Heart right ventricle (tissue), 16 donors: ENCODE results near the gene MYCN. TPM values are rescaled to one million over a fixed set of nuclear protein-coding genes. Genes with fewer than 3 reads are reported as not detected.
"Not testable (repeated sequence)": the region's sequence is repeated elsewhere in the genome, so short reads cannot be mapped to it uniquely, and the experiment has no call there.

Experiments
- ATAC-seq, 8 donors: fragments of 200-7000 bp; cut with Tn5 transposase; one replicate each; pipeline ENCODE4 v1.9.1; 2020; ENCODE audit warnings: mild to moderate bottlenecking in 8 of 8, moderate library complexity in 8 of 8, moderate number of reproducible peaks in 1 of 8
- DNase-seq, 2 donors: peaks; one replicate each; pipeline ENCODE4 v3.0.0-alpha.2; 2020
- H3K27ac ChIP-seq, 10 donors: fragments of 200-600 bp; sonication (generic) in 2 of 10; one replicate each; pipeline versions ENCODE4 v1.5.0 to v1.8.0; 2020 to 2022; ENCODE audit warnings: mild to moderate bottlenecking in 3 of 10
- H3K27me3 ChIP-seq, 7 donors: fragments of 200-600 bp; one replicate each; pipeline ENCODE4 v1.8.0; 2021 to 2022; ENCODE audit warnings: mild to moderate bottlenecking in 2 of 7
- H3K36me3 ChIP-seq, 9 donors: fragments of 200-600 bp; sonication (generic) in 1 of 9; one replicate each; pipeline versions ENCODE4 v1.5.0 to v1.8.0; 2020 to 2022; ENCODE audit warnings: mild to moderate bottlenecking in 2 of 9
- H3K4me1 ChIP-seq, 9 donors: fragments of 200-600 bp; sonication (generic) in 1 of 9; one replicate each; pipeline versions ENCODE4 v1.5.0 to v1.8.0; 2020 to 2022; ENCODE audit warnings: mild to moderate bottlenecking in 4 of 9
- H3K4me3 ChIP-seq, 10 donors: fragments of 200-600 bp; sonication (generic) in 2 of 10; one replicate each; pipeline versions ENCODE4 v1.5.0 to v1.8.0; 2020 to 2022; ENCODE audit warnings: mild to moderate bottlenecking in 7 of 10, moderate library complexity in 2 of 10
- H3K9me3 ChIP-seq, 11 donors: fragments of 200-600 bp in 10 of 11; sonication (generic) in 2 of 11; one replicate each; pipeline versions ENCODE4 v1.5.0 to v1.8.0; 2013 to 2022; ENCODE audit warnings: mild to moderate bottlenecking in 2 of 11, control low read depth in 1 of 11, moderate library complexity in 1 of 11
- WGBS, 2 donors: extraction: QIAGEN DNeasy Blood & Tissue Kit; methylation state at CpG; one replicate each; pipeline ENCODE4 v1.1.7; 2013; ENCODE audit warnings: inconsistent platforms in 1 of 2; 5-methylcytosine and 5-hydroxymethylcytosine counted together
- intact Hi-C, 10 donors: fragments of 100-400 bp; cut with DNase I; formaldehyde crosslinking; loops; one replicate each; pipeline versions ENCODE4 v1.11.1 to v1.14.2; 2022
- polyA plus RNA-seq, 2 donors: library from polyadenylated mRNA; stranded (reverse); fragments of 200-250 nt; gene quantifications; one replicate each; pipeline ENCODE4 v1.2.3, GENCODE V29; 2013
- total RNA-seq, 10 donors: library from RNA; stranded (reverse); fragmentation: NEBNext Ultra II Directional in 3 of 10; extraction: Animal tissue kit (Norgen Biotek cat#: 25700) in 3 of 10; gene quantifications; one replicate each; pipeline versions ENCODE4 v1.2.1 to v1.2.4, GENCODE V29; 2021 to 2023
- TF ChIP-seq, protein P1 (sequence below), 9 donors: fragments of 200-600 bp; sonication (generic) in 2 of 9; IDR thresholded peaks; one replicate each; pipeline versions ENCODE4 v1.5.0 to v1.8.0; 2021 to 2022; ENCODE audit warnings: antibody characterized with exemption in 9 of 9, mild to moderate bottlenecking in 5 of 9, moderate library complexity in 1 of 9
- donor health status: Arrhythmogenic right ventricular cardiomyopathy.
- donor health status: ischemic (EF 13 %, LVEDD 7.1; RV severe dilation, severe dysfunction).
- donor health status: healthy with polysubstance abuse.
- donor health status: DM: no; HTN: yes; CAD: no.
- donor health status: DM: no; HTN: no; CAD: no.
- donor health status: ischemic (EF 25% LVEDD 6.9; RV normal size, moderate dysfunction).
- donor health status: ischemic (EF 25% LVEDD 5.7; RV mildly dilated, moderate dysfunction).
- donor health status: healthy.
- donor health status: DM: yes; HTN: yes; CAD: no.
- donor health status: Ischemic cardiomyopathy.
- donor health status: ischemic (EF 35%, LVEDD 5.7; RV mildly dilated, moderate dysfunction).
- donor health status: nonischemic (EF 11% LVEDD 7.7; RV severe dilation, severe dysfunction).
- donor health status: DM: yes; HTN: yes; CAD: no.
- donor health status: PGD.
- donor health status: ischemic (EF 29% LVEDD 5.4; RV normal size, mild dysfunction).
- donor health status: nonischemic (EF 23%, LVEDD 6.1; RV moderate dilation, normal function).

MYCN gene
- total and polyA plus RNA-seq, 12 donors, result 0.14 to 1.4 (median 0.52) TPM

DNA sequence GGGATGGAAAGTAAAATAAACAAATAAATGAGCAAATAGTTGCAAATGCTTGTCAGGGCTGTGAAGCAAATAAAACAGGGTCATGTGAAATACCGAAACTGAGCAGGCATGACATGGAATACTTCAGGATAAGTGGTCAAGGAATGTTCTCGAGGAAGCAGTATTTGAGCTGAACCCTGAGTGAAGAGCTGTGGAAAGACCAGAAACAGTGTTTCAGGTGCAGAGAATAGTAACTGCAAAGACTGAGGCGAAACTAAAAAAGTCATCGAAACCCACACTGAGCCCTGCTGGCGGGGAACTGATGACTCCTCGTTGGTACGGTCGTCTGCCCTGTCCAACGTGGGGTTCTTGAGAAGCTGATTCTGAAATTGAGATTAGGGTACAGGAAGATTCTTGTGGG is 27.2 kb upstream of the MYCN start:
- no peaks in the 10 kb centered on the region for H3K9me3 ChIP-seq
- no peaks in the 10 kb centered on the region for H3K27me3 ChIP-seq
- intact Hi-C loops, result loop anchor here in 4 of 10 donors (10.0 kb wide), 4 partner anchors 108 to 278 kb away; no protein-coding TSS in a partner anchor
- no peak for ATAC-seq
- no peak for DNase-seq
- no peak overlapping the region for H3K4me3 ChIP-seq
- H3K27ac ChIP-seq, result no peak overlapping the region
- H3K36me3 ChIP-seq, result no peaks in the 10 kb centered on the region
- 87 to 90% methylated on average over 9 of the region's 9 CpGs for WGBS, 2 donors
- H3K4me1 ChIP-seq, result peaks cover 0 to 41% (median 23%) of the 10 kb centered on the region in 9 donors
- TF ChIP-seq, protein P1, sequence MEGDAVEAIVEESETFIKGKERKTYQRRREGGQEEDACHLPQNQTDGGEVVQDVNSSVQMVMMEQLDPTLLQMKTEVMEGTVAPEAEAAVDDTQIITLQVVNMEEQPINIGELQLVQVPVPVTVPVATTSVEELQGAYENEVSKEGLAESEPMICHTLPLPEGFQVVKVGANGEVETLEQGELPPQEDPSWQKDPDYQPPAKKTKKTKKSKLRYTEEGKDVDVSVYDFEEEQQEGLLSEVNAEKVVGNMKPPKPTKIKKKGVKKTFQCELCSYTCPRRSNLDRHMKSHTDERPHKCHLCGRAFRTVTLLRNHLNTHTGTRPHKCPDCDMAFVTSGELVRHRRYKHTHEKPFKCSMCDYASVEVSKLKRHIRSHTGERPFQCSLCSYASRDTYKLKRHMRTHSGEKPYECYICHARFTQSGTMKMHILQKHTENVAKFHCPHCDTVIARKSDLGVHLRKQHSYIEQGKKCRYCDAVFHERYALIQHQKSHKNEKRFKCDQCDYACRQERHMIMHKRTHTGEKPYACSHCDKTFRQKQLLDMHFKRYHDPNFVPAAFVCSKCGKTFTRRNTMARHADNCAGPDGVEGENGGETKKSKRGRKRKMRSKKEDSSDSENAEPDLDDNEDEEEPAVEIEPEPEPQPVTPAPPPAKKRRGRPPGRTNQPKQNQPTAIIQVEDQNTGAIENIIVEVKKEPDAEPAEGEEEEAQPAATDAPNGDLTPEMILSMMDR (IDR thresholded peaks at IDR 0.05), result no peak

GRCh38 chr2:15914596-15915385 is 25.6 kb upstream of the MYCN start:
- peak; percentile 75 to 91 (median 90) for ATAC-seq
- Histone ChIP-seq H3K4me3 (no peak overlapping the region), H3K4me1 (peaks cover 0 to 41% (median 23%) of the 10 kb centered on the region in 9 donors), H3K9me3 (no peaks in the 10 kb centered on the region), H3K36me3 (no peaks in the 10 kb centered on the region), H3K27me3 (no peaks in the 10 kb centered on the region), H3K27ac (no peak overlapping the region)
- intact Hi-C loops, result loop anchor here in 4 of 10 donors (10.0 kb wide), 4 partner anchors 110 to 280 kb away; no protein-coding TSS in a partner anchor
- 24 to 26% methylated on average over 10 of the region's 10 CpGs for WGBS, 2 donors
- peak; percentile 75 to 76 for DNase-seq
- TF ChIP-seq, protein P1 (IDR thresholded peaks at IDR 0.05), result no peak

DNA sequence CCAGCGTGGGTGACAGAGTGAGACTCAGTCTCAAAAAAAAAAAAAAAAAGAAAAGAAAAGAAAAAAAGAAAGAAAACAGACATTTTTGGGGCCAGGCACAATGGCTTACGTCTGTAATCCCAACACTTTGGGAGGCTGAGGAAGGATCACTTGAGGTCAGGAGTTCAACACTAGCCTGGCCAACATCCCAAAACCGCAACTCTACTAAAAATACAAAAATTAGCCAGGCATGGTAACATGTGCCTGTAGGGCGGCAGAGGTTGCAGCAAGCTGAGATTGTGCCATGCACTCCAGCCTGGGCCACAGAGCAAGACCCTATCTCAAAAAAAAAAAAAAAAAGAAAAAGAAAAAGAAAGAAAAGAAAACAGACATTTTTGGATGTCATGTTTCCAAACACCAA is 24.8 kb upstream of the MYCN start:
- not testable (repeated sequence) for H3K27me3 ChIP-seq, H3K9me3 ChIP-seq, ATAC-seq, H3K36me3 ChIP-seq, H3K27ac ChIP-seq, DNase-seq, H3K4me3 ChIP-seq
- WGBS, 2 donors, result 51 to 72% methylated on average over 4 of the region's 4 CpGs
- intact Hi-C loops, result loop anchor here in 4 of 10 donors (10.0 kb wide), 4 partner anchors 111 to 281 kb away; no protein-coding TSS in a partner anchor
- H3K4me1 ChIP-seq, result peaks cover 0 to 41% (median 23%) of the 10 kb centered on the region in 9 donors

- TF ChIP-seq, protein P1 (IDR thresholded peaks at IDR 0.05), result no peak
- peaks cover 0 to 41% (median 23%) of the 10 kb centered on the region in 9 donors for H3K4me1 ChIP-seq
- H3K36me3 ChIP-seq, result no peaks in the 10 kb centered on the region
- no peaks in the 10 kb centered on the region for H3K9me3 ChIP-seq
- intact Hi-C loops, result loop anchor here in 4 of 10 donors (10.0 kb wide), 4 partner anchors 112 to 282 kb away; no protein-coding TSS in a partner anchor
- H3K27ac ChIP-seq, result no peak overlapping the region
- 95 to 96% methylated on average over 4 of the region's 4 CpGs for WGBS, 2 donors
- no peak for ATAC-seq
- H3K27me3 ChIP-seq, result peaks cover 0 to 8% (median 0%) of the 10 kb centered on the region in 7 donors
- no peak overlapping the region for H3K4me3 ChIP-seq
- no peak for DNase-seq
Measured at GRCh38 chr2:15916336-15916735, 24.0 kb upstream of the MYCN start.
